ENCODE data around the gene RPS6KB1.
"Not testable (repeated sequence)": the region's sequence is repeated elsewhere in the genome, so short reads cannot be mapped to it uniquely, and the experiment has no call there.

Gene RPS6KB1

GRCh38 chr17:59933317-59933716 lies 40.4 kb downstream of the RPS6KB1 start:
- not testable (repeated sequence) for H4K12ac ChIP-seq (ENCODE audit: low read depth, low read length); H3K14ac ChIP-seq (ENCODE audit: low read length); H3K79me1 ChIP-seq (ENCODE audit: low read length); H2AK5ac ChIP-seq (ENCODE audit: low read length); H4K8ac ChIP-seq (ENCODE audit: low read depth, low read length); DNase-seq; H3K4ac ChIP-seq (ENCODE audit: low read depth, low read length); H3K9me3 ChIP-seq (ENCODE audit: insufficient read depth, low read depth, low read length); H3K9ac ChIP-seq (ENCODE audit: low read length); H2BK5ac ChIP-seq (ENCODE audit: low read depth, low read length, poor library complexity); H2BK12ac ChIP-seq (ENCODE audit: low read length); H3K27ac ChIP-seq (ENCODE audit: low read depth, low read length); H4K91ac ChIP-seq (ENCODE audit: low read depth, low read length); H3K23ac ChIP-seq (ENCODE audit: low read length); H3K27me3 ChIP-seq (ENCODE audit: insufficient read depth, low read length); H2BK120ac ChIP-seq (ENCODE audit: insufficient read depth, low read length, poor library complexity); H3K79me2 ChIP-seq (ENCODE audit: control insufficient read depth, insufficient read depth, low read length, poor library complexity); H3K4me1 ChIP-seq (ENCODE audit: control insufficient read depth in 1 of 2, insufficient read depth in 2 of 2, low read length in 2 of 2); H3K4me3 ChIP-seq (ENCODE audit: low read depth, low read length); H2AFZ ChIP-seq (ENCODE audit: insufficient read depth, low read length, poor library complexity); H3K18ac ChIP-seq (ENCODE audit: low read length); H3K4me2 ChIP-seq (ENCODE audit: low read length)
- H3K36me3 ChIP-seq (ENCODE audit: control insufficient read depth in 1 of 2, insufficient read depth in 2 of 2, low read length in 2 of 2) = peaks cover 21 to 26% of the 10 kb centered on the region in 2 experiments
- no CpG with 5 or more reads among the region's 1 CpG for WGBS (ENCODE audit: extremely low coverage, insufficient coverage, insufficient read length)

DNA sequence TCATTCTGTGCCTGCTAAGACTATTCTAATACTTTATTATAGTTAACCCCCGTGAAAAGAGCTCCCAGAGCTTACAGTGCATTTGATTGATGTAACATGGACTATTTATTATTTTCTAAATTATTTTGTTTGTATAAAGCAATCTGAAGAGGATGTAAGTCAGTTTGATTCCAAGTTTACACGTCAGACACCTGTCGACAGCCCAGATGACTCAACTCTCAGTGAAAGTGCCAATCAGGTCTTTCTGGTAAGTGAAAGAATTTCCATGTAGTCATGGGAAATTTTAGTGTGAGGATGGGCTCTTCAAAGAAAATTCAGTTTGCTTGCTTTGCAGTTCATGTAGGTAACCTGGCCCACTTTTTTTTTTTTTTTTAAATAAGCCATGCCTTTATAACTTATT lies 47.8 kb downstream of the RPS6KB1 start:
- H3K27me3 ChIP-seq (ENCODE audit: insufficient read depth, low read length); H4K91ac ChIP-seq (ENCODE audit: low read depth, low read length); H3K9me3 ChIP-seq (ENCODE audit: insufficient read depth, low read depth, low read length); H2AK5ac ChIP-seq (ENCODE audit: low read length); H3K23ac ChIP-seq (ENCODE audit: low read length); H3K4ac ChIP-seq (ENCODE audit: low read depth, low read length); H3K18ac ChIP-seq (ENCODE audit: low read length); H2BK5ac ChIP-seq (ENCODE audit: low read depth, low read length, poor library complexity); H2AFZ ChIP-seq (ENCODE audit: insufficient read depth, low read length, poor library complexity); H3K9ac ChIP-seq (ENCODE audit: low read length); H3K4me2 ChIP-seq (ENCODE audit: low read length); H3K79me1 ChIP-seq (ENCODE audit: low read length); H3K79me2 ChIP-seq (ENCODE audit: control insufficient read depth, insufficient read depth, low read length, poor library complexity); H2BK12ac ChIP-seq (ENCODE audit: low read length); H3K27ac ChIP-seq (ENCODE audit: low read depth, low read length); H3K14ac ChIP-seq (ENCODE audit: low read length); H4K12ac ChIP-seq (ENCODE audit: low read depth, low read length); H3K4me3 ChIP-seq (ENCODE audit: low read depth, low read length); H4K8ac ChIP-seq (ENCODE audit: low read depth, low read length); H2BK120ac ChIP-seq (ENCODE audit: insufficient read depth, low read length, poor library complexity); H3K4me1 ChIP-seq (ENCODE audit: control insufficient read depth in 1 of 2, insufficient read depth in 2 of 2, low read length in 2 of 2): not testable (repeated sequence)
- peak; percentile 11 to 74 for DNase-seq
- peaks cover 20 to 28% of the 10 kb centered on the region in 2 experiments for H3K36me3 ChIP-seq (ENCODE audit: control insufficient read depth in 1 of 2, insufficient read depth in 2 of 2, low read length in 2 of 2)
- WGBS (ENCODE audit: extremely low coverage, insufficient coverage, insufficient read length) = no CpG with 5 or more reads among the region's 3 CpGs

DNA sequence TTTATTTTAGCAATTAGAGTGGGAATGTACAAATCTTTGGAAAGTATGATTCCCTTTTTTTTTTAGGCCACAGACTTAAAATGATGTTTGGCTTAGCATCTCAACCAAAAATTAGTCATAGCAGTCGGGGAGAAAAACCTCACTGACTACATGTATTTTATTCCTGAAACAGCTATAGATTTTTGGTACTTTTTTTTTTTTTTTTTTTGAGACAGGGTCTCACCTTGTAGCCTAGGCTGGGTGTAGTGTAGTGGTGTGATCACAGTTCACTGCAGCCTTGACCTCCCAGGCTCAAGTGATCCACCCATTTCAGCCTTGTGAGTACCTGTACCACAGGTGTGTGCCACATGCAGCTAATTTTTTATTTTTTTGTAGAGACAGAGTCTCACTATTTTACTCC lies 48.2 kb downstream of the RPS6KB1 start:
- no peak for DNase-seq
- H3K4me3 ChIP-seq (ENCODE audit: low read depth, low read length) = no peak overlapping the region
- H3K14ac ChIP-seq (ENCODE audit: low read length) = no peak overlapping the region
- no peak overlapping the region for H2BK12ac ChIP-seq (ENCODE audit: low read length)
- H3K36me3 ChIP-seq (ENCODE audit: control insufficient read depth in 1 of 2, insufficient read depth in 2 of 2, low read length in 2 of 2) = peaks cover 17 to 25% of the 10 kb centered on the region in 2 experiments
- H3K18ac ChIP-seq (ENCODE audit: low read length) = no peak overlapping the region
- H2BK120ac ChIP-seq (ENCODE audit: insufficient read depth, low read length, poor library complexity) = no peak overlapping the region
- H3K9me3 ChIP-seq (ENCODE audit: insufficient read depth, low read depth, low read length) = no peaks in the 10 kb centered on the region
- no peak overlapping the region for H2BK5ac ChIP-seq (ENCODE audit: low read depth, low read length, poor library complexity)
- H4K12ac ChIP-seq (ENCODE audit: low read depth, low read length) = no peak overlapping the region
- H3K23ac ChIP-seq (ENCODE audit: low read length) = no peak overlapping the region
- H4K91ac ChIP-seq (ENCODE audit: low read depth, low read length) = no peak overlapping the region
- no peak overlapping the region for H3K4me2 ChIP-seq (ENCODE audit: low read length)
- WGBS (ENCODE audit: extremely low coverage, insufficient coverage, insufficient read length) = no CpG with 5 or more reads among the region's 1 CpG
- H3K79me2 ChIP-seq (ENCODE audit: control insufficient read depth, insufficient read depth, low read length, poor library complexity) = no peaks in the 10 kb centered on the region
- H3K79me1 ChIP-seq (ENCODE audit: low read length) = no peaks in the 10 kb centered on the region
- no peak overlapping the region for H2AK5ac ChIP-seq (ENCODE audit: low read length)
- no peaks in the 10 kb centered on the region for H3K4me1 ChIP-seq (ENCODE audit: control insufficient read depth in 1 of 2, insufficient read depth in 2 of 2, low read length in 2 of 2)
- no peak overlapping the region for H3K27ac ChIP-seq (ENCODE audit: low read depth, low read length)
- no peaks in the 10 kb centered on the region for H3K27me3 ChIP-seq (ENCODE audit: insufficient read depth, low read length)
- no peak overlapping the region for H2AFZ ChIP-seq (ENCODE audit: insufficient read depth, low read length, poor library complexity)
- H3K4ac ChIP-seq (ENCODE audit: low read depth, low read length) = no peak overlapping the region
- no peak overlapping the region for H4K8ac ChIP-seq (ENCODE audit: low read depth, low read length)
- H3K9ac ChIP-seq (ENCODE audit: low read length) = no peak overlapping the region

GRCh38 chr17:59946433-59946832 lies 53.5 kb downstream of the RPS6KB1 start:
- H3K18ac ChIP-seq (ENCODE audit: low read length); H3K4me3 ChIP-seq (ENCODE audit: low read depth, low read length); H2AK5ac ChIP-seq (ENCODE audit: low read length); H3K27ac ChIP-seq (ENCODE audit: low read depth, low read length); H3K79me1 ChIP-seq (ENCODE audit: low read length); H3K23ac ChIP-seq (ENCODE audit: low read length); H3K9ac ChIP-seq (ENCODE audit: low read length); H4K8ac ChIP-seq (ENCODE audit: low read depth, low read length); H2AFZ ChIP-seq (ENCODE audit: insufficient read depth, low read length, poor library complexity); H3K79me2 ChIP-seq (ENCODE audit: control insufficient read depth, insufficient read depth, low read length, poor library complexity); H3K4me2 ChIP-seq (ENCODE audit: low read length); H3K4me1 ChIP-seq (ENCODE audit: control insufficient read depth in 1 of 2, insufficient read depth in 2 of 2, low read length in 2 of 2); H3K4ac ChIP-seq (ENCODE audit: low read depth, low read length); H4K91ac ChIP-seq (ENCODE audit: low read depth, low read length); H3K27me3 ChIP-seq (ENCODE audit: insufficient read depth, low read length); H3K9me3 ChIP-seq (ENCODE audit: insufficient read depth, low read depth, low read length); DNase-seq; H4K12ac ChIP-seq (ENCODE audit: low read depth, low read length); H3K14ac ChIP-seq (ENCODE audit: low read length); H2BK5ac ChIP-seq (ENCODE audit: low read depth, low read length, poor library complexity); H2BK12ac ChIP-seq (ENCODE audit: low read length); H2BK120ac ChIP-seq (ENCODE audit: insufficient read depth, low read length, poor library complexity): not testable (repeated sequence)
- peaks cover 12 to 20% of the 10 kb centered on the region in 2 experiments for H3K36me3 ChIP-seq (ENCODE audit: control insufficient read depth in 1 of 2, insufficient read depth in 2 of 2, low read length in 2 of 2)
- no CpG with 5 or more reads among the region's 7 CpGs for WGBS (ENCODE audit: extremely low coverage, insufficient coverage, insufficient read length)
